ENCODE measurements around the gene CALML3.

The CALML3 gene

GRCh38 chr10:5512331-5512730 is 12.4 kb upstream of the CALML3 start:
- CTCF ChIA-PET: interaction anchor here (1.1 kb wide), 1 partner anchor 110 kb away, joined by 4 read pairs; no protein-coding TSS in a partner anchor
- TF ChIP-seq CTCF (IDR thresholded peaks at IDR 0.05; ENCODE audit: insufficient read depth, low read length, missing control alignments): no peak
- no peak for DNase-seq (ENCODE audit: low read depth, low spot score)
- POLR2A ChIA-PET: no interaction called here
- H3K4me3 ChIP-seq (ENCODE audit: low read depth, low read length): no peak overlapping the region

- no peak for TF ChIP-seq CTCF (IDR thresholded peaks at IDR 0.05; ENCODE audit: insufficient read depth, low read length, missing control alignments)
- CTCF ChIA-PET: no interaction called here
- no peak for DNase-seq (ENCODE audit: low read depth, low spot score)
- POLR2A ChIA-PET: no interaction called here
- H3K4me3 ChIP-seq (ENCODE audit: low read depth, low read length): no peak overlapping the region
These were observed 11.7 kb upstream of the CALML3 start for GRCh38 chr10:5512881-5513612.

GRCh38 chr10:5514226-5514850 is 10.4 kb upstream of the CALML3 start:
- ChIA-PET CTCF (no interaction called here), POLR2A (no interaction called here)
- H3K4me3 ChIP-seq (ENCODE audit: low read depth, low read length): no peak overlapping the region
- no peak for TF ChIP-seq CTCF (IDR thresholded peaks at IDR 0.05; ENCODE audit: insufficient read depth, low read length, missing control alignments)
- no peak for DNase-seq (ENCODE audit: low read depth, low spot score)

- no peak for DNase-seq (ENCODE audit: low read depth, low spot score)
- CTCF ChIA-PET: no interaction called here
- no peak for TF ChIP-seq CTCF (IDR thresholded peaks at IDR 0.05; ENCODE audit: insufficient read depth, low read length, missing control alignments)
- POLR2A ChIA-PET: no interaction called here
- no peak overlapping the region for H3K4me3 ChIP-seq (ENCODE audit: low read depth, low read length)
These were observed 8.6 kb upstream of the CALML3 start for GRCh38 chr10:5515948-5516761.

- CTCF ChIA-PET: no interaction called here
These were observed 7.2 kb upstream of the CALML3 start for GRCh38 chr10:5517546-5517945.

More at GRCh38 chr10:5517546-5517945, 7.2 kb upstream of the CALML3 start:
- no peak for TF ChIP-seq CTCF (IDR thresholded peaks at IDR 0.05; ENCODE audit: insufficient read depth, low read length, missing control alignments)
- no peak overlapping the region for H3K4me3 ChIP-seq (ENCODE audit: low read depth, low read length)
- POLR2A ChIA-PET: no interaction called here
- DNase-seq (ENCODE audit: low read depth, low spot score): no peak
